NCI-H774 (cell line): ENCODE measurements around the gene CSRP1.
"Not testable (repeated sequence)": the region's sequence is repeated elsewhere in the genome, so short reads cannot be mapped to it uniquely, and the experiment has no call there.

ENCODE experiments used
- DNase-seq: peaks from one replicate; lab custom pipeline; 2025; lab: John Stamatoyannopoulos, UW

The CSRP1 gene

DNA sequence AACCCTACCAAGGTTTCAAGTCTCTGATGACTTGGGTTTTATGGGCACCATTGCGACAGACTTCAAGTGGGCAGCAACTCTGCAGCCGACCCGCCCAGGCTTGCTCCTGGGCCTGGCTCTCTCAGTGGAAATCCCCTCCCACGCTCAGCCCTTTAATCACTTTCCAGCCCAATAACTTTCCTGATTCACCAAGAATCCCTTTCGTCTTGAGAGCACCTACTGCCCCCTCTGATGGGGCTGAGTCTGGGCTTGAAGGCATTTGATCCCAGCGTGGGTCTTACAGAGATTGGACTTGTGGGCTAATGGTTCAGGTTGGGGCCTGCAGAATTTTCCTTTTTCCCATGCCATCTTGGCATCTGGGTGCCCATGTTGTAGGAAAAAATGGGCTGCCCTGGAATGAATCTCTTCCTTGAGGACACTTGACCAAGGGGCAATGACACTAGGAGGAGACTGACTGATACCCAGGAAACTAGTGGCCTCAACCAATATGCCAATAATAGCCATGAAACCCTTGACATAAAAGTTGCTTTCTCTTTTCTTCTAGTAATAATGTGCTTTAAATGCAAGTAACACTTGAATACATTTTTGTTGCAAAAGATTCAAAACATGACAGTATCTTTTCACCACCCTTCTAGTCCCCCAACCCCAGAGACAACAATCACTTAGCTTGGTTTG, 30.1 kb downstream of the CSRP1 start:
- DNase-seq: no peak

DNA sequence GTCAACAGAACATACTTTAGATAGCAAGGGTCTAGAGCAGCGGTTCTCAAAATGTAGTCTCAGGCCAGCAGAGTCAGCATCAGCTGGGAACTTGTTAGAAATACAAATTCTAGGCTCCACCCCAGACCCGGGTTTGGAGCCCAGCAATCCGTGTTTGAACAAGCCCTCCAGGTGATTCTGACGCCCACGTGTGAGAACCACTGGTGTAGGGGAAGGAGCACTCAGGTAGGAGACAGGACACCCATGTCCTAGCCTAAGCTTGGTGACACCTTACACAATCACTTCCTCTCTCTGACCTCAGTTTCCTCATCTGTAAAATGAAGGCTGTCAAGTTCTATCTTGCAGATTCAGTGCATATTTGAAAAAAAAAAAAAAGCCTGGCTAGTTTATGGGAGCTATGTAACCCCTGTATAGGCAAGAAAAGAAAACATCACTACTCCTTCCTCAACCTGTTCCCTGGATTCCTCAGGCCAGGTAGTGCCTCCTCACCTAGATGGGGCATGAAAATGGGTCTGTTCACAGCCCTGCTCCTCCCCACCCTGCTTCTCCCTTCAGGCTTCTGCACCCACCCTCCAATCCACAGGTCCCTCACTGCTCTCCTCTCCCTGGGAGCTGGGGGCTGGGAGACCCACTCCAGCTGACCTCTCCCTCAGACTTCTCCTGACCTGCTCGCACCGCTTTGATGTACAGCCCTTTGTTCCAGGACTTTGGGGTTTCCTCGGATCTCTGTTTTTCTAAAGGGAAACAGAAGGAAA, 30.8 kb downstream of the CSRP1 start:
- DNase-seq: no peak

DNA sequence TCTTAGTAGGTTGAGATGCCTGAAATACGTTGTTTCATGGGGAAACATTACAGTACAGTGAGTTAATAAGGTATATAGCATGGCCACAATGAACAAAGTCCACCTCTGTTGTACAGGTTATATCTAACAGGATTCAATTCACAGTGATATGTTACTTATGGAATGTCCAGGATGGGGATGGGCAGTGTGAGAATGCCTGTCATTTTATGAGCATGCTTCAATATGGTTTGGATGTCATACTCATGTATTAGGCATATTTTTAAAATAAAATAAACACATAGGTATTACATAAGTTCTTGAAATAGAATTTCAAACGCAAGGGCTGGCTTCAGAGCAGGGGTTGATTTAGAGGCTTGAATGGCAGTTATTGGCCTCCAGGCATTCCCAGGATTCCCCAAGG, 31.8 kb downstream of the CSRP1 start:
- DNase-seq: no peak

DNA sequence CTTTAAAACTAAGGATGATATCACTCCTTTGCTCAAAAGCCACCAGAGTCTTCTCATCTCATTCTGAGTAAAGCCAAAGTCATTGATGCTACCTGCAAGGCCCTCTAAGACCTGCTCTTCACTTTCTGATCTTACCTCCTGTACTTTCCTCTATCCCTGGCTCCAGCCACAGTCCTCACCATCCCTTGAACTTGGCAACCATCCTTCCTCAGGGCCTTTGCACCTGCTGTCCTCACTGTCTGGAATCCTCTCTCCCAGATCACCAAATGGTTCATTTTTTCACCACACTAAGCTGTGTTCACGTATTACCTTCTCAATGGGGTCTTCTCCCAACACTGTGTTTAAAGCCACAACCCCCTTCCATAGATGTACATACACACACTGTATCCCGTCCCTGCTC, 33.6 kb downstream of the CSRP1 start:
- DNase-seq: no peak

DNA sequence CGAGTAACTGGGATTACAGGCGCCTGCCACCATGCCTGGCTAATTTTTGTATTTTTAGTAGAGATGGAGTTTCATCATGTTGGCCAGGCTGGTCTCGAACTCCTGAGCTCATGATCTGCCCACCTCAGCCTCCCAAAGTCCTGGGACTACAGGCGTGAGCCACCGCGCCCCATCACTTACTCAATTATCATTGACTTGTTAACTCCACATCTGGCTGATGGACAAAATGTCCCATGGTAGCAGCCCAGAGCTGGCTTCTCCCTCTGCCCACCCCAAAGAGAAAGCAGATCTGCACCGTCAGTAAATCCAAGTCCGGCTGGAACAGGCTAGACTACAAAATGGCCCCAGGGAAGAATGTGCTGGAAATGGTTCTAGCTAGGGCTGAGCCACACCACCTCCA, 34.6 kb downstream of the CSRP1 start:
- not testable (repeated sequence) for DNase-seq

DNA sequence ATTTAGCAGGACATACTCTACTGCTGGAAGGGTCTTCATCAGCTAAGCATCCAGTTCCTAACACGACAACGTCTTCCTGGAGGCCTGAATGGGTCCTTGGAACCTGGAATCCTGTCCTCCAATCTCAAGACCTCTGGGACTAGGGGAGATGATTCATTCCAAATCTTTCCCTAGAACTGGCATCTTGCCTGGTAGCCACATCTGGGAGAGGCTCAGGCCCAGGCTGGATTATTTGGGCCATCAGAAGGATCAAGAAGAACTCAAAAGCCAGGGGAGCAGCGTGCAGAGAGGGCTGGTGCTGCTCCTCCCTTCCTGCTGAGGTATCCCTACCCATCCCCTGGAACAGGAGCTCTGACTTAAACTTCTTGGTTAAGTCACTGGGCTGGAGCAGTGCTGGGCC, 35.2 kb downstream of the CSRP1 start:
- DNase-seq: no peak

DNA sequence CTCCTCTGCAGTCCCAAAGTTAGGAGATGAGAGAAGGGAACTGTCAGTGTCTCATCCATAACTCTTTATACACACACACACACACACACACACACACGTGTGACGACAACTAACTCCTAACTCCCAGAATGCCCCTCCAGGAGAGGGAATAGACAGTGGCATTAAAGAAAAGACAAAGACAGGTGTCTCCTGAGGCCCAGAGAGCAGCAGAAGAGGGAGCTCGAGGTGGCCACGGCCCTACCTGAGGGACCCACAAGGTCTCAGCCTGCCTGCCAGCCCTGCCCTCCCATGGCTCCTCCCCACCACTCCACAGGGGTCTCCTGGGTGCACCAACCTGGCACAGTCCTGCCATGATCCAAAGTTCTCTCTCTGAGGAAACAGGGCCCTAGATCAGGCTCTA, 36.3 kb downstream of the CSRP1 start:
- no peak for DNase-seq

DNA sequence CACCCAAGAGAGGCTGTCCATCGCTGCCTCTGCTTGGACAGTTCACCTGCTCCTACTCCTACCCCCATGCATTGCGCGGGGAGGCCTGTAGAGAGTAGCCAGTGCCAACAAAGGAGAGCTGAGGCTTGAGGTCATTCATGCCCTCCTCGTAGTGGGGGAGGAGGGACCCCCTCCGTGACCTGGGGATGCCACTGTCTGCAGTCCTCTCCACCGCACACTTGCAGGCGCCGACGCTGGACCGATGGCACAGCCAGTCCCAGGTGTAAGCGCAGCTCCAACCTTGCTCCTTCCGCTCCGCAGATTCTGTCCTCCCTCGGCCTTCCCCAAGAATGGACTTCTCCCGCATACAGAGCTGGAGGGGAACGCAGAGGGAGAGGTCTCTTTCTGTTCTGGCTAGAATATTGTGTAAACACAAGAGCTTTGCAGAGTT, 37.3 kb downstream of the CSRP1 start:
- no peak for DNase-seq

DNA sequence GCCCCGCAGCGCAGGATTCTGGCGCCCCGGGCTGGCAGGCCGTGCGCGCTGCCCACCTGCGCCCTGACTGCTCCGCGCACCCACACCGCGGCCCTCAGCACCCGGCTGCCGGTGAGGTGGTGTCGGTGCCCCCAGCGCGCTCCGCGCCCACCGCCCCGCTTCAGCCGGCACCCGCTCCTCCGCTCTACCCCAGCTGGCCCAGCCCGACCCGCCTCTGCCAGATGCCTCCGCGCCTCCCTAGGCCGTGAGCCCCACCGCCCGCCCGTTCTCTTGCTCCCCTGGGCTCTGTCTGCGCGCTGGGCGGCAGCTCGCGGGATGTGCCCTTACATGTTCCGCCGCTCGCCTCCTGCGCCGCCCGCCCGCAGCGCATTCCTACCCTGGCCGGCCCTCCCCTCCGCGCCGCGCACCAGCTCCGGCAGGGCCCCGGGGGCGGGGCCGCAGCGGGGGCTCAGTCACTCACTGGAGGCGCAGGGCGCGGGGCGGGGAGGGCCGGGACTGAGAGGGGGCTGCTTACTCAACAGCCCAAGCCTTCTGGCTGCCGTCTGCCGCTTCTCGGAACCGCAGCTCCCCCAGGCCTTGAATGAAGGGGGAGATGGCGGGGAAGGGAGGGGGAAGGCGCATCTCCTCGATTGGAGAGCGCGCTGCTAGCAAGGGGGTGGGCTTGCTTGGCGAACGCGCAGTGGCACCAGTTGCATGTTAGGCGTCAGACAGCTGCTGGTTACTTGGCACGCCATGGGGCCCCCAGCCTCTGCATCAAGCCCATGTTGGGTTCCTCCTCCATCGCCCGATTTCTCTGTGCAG, 37.9 kb downstream of the CSRP1 start, which contains the start of gene PHLDA3:
PHLDA3 (minus strand) TSS at position 345 of the 801 bp plus-strand sequence. CDS start 402 bp downstream, outside the sequence.
- peak; percentile 14 for DNase-seq

DNA sequence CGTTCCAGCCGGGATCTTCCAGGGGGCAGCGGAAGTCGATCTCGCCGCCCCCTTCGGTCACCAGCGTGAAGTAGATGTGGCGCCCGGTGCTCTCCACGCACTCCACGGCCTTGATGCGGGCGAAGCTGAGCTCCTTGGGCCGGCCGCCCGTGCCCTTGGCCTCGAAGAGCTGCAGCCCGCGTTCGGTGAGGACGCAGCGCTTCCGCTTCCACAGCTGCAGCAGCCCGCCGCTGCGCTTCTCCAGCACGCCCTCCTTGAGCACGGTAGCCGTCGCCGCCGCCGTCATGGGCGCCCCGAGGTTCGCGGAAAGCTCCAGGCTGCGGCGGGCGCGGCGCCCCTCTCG, 38.5 kb downstream of the CSRP1 start:
- DNase-seq: no peak

DNA sequence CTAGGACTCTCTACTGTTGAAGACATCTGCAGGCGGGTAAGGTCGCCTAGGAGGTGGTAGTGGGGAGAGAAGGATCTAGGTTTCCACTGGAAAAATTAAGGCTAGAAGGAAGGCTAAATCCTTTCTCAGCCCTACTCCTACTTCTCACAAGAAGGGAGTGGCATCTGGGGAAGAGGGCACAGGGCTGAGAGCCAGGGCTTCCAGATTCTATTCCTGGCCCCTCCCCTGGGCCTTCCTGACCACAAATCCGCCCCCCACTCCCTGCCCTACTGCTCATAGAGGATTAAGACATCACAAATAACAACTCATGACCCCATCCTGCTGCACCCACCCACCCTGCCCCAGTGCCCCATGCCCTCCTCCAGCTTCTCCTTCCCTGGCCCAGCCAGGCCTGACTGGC, 40.4 kb downstream of the CSRP1 start:
- no peak for DNase-seq

DNA sequence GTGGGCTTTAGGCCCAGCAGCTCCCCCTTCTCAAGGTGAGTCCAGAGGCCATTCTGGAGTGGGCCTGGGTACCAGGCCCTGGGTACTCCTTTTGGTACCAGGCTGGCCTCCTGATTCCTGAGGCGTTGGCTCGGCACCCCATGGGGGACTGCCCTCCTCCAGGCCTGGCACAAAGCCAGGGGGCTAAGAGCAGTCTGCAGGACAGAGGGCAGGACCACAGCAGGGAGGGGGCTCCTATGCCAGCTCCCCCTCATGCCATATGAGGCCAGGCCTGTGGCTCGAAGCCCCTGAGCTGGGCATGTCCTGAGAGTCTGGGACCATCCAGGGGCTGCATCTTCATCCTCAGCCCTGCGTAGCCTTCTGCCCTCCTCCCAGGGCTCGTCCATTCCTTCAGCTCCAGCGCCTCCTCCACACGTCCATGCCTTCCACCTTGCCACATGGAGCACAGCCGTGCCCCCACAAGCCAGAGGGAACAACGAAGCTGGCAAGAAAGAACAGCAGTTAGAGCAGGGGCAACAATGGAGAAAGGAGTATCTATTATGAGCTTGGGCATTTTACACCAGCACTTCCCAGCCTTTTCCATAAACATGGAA, 41.1 kb downstream of the CSRP1 start:
- no peak for DNase-seq

DNA sequence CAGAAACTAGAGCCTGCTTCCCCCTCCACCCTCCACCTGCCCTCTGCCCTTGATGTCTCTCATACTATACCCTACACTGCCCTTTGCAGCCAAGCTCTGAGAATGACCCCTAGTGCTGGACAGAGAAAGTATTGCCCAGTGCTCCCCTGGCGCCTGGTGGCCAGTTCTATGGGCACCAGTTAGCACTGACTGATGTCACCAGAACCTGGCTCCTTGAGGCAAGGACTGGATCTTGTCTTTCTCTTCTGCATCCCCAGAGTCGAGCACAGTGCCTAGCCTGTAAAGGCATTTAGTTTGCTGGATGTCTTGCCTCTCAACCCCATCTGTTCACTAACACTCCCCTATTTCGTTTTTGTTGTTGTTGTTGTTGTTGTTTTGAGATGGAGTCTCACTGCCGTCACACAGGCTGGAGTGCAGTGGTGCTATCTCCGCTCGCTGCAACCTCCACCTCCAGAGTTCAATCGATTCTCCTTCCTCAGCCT, 43.8 kb downstream of the CSRP1 start:
- no peak for DNase-seq

DNA sequence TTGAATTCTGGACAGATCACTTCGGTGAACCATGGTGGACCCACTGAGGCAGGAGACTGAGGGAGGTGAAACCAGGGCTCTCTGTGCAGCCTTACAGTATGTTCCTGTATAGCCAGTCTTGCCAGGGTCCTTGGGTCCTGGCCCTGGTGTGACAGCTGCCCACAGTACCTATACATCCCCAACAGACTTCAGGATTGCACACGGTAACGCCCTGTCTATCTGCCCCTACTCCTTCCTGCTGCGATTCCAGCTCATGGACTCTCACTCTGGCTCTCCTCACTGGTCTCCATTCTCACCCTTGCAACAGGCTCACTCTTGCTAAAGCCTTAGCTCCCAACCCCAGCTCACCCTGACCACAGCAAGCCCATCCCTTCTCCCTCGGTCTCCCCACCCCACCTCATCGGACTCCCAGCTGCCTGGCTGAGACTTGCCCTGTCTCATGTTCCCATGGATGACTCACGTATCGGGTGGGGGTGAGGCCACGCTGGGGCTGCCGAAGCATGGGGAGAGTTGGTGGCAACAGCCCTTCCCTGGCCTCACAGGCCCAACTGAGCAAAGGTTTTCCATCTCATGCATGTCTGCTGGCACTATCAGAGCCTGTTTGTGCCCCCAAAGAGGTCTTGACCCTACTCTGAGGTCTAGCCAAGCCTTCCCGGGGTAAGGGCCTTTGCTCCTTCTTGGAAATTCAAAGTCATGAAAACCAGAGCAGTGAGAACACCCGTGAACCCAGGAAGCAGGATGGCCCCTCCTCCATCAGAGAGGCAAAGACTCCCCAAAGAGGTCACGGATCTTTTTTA, 45.1 kb downstream of the CSRP1 start:
- DNase-seq: no peak

DNA sequence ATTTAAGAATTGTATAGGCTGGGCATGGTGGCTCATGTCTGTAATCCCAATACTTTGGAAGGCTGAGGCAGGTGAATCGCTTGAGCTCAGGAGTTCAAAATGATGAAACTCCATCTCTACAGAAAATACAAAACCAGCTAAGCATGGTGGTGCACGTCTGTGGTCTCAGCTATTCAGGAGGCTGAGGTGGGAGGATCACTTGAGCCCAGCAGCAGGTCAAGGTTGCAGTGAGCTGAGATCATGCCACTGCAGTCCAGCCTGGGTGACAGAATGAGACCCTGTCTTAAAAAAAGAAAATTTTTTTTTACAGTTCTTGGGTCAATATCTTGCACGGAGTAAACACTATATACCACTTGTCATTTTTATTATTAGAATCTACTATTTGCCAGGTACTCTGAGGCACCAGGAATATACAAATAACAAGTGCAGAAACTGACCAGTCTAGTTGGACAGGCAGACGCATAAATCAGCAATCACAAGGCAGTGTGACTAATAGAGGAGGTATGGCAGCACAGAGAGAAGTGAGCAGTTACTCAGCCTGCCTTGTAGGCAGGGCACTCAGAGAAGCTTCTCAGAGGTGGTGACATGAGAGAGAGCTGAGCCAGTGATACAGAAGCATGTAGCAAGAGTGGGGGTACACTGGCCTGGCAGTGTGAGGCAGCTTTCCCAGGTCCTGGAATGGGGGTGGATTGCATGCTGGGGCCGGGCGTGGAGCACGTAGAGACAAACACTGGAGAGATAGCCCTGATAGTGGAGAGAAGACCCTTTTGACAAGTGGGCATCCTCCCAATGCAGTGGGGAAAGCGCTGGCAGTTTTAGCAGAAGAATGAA, 45.9 kb downstream of the CSRP1 start:
- DNase-seq: peak; percentile 9

DNA sequence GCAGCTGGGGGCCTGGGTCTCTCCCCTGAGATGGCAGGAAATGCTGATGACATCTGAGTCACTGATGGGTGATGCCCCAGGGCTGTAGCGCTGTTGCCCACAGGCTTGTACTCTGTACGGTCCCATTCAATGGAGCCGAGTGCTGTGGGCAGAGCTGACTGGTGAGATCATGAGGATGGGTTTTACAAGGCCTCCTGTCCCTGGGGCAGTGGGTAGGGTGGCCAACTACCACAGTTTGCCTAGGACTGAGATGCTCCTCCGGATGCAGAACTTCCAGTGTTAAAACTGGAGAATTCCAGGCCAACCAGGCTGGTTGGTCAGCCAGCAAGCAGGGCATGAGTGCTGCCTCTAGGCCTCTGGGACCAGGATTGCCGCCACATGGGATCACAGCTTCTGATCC, 47.1 kb downstream of the CSRP1 start:
- no peak for DNase-seq

DNA sequence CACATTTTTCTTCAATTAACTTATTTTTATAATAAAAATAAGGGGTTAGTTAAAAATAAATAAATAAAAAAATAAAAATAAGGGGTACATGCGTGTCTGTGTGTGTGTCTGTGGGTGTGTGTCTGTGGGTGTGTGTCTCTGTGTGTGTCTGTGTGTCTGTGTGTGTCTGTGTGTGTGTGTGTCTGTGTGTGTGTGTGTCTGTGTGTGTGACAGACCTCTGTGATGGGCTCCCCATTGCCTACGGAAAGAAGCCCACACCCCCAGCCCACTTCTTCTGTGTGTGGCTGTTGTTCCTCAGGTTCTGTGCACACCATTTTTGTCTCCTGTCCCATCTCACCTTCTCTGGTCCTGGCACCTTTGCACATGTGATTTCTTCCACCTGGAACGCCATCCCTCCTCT, 47.9 kb downstream of the CSRP1 start:
- no peak for DNase-seq

DNA sequence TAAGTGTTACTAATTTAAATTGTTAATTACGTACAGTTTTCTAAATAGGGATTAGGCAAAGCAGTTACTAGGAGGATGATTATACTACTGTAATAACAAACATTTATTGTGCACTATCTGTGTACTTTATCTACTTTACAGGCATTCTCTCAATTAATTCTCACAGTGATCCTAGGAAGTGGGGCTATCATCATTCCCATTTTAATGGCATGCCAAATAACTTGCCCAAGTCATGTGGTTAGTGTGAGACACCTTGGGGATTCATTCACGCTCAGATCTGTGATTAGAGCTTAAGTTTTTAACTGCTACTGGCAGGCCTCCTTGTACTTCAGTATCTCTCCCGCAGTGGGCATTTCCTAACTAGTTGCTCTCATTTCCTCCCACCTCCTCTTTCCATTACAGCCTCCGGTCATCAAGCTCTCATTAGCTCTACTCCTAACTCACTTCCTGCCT, 49.4 kb downstream of the CSRP1 start:
- no peak for DNase-seq

DNA sequence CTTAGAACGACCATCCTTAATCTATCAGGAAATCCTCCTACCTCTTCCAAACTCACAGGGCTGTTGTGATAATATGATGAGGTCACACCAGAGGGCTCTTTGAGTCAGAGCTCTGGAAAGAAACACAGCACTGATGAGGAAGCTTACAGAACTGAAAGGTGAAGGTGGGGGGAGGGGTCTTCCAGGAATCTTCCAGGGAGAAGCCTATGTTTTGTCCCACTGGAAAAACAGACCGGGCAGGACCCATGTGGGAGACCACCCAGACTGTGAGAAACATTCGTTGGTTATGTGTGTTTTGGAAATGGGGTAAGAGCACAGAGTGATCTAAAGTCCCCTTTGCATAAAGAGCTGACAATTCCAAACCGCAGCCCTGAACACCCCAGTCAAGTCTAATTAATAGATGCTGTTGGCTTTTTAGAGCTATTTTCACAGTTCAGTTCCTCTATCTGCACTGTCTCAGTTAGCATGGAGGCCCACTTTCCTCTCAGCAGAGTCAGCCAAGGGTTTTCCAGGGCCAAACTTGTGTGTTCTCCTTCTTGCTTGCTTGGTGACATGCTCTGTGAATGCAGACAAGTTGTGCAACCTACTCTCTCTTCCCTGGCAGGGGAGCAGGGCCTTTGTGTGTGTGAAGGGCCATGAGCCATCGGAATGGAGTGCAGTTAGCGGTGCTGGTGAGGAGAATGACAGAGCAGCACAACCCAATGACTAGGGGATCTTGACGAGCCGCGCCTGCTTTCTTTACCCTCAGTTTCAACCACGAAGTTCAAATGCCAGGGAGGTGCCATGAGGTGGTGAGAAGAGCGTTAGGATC, 50.2 kb downstream of the CSRP1 start:
- no peak for DNase-seq

DNA sequence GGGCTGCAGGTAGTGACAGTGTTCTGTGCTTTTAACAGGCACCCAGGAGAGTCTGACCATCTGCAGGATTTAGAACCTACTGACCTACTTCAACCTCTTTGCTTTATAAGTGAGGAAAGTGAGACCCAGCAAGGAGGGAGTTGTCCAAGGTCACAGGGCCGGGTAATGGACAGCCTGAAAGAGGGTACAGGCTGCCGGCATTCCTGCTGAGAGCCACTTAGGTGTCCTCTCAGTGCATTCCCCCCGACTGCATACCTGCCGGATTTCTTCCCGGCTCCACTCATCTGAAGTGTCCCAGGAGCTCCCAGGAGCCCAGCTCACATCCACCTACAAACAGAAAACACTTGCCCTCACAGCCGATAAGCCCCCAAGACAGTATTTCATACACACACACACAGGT, 51.8 kb downstream of the CSRP1 start:
- DNase-seq: no peak
